Stimulated activated CD8-positive, alpha-beta memory T cell treated with anti-CD3 and anti-CD28 coated beads, Interleukin-7, amount 100 ng/mL, for 1 hour (primary cell): ENCODE data around the gene ZNF621.
A peak's percentile ranks its signal among the peaks of the same experiment; 100 is the strongest.
"Not testable (repeated sequence)": the region's sequence is repeated elsewhere in the genome, so short reads cannot be mapped to it uniquely, and the experiment has no call there.

ENCODE experiments used
- DNase-seq, 2 donors: peaks; one replicate each; pipeline ENCODE4 v3.0.0-alpha.2; 2020; ENCODE audit warnings: low read depth in 2 of 2

Gene ZNF621

GRCh38 chr3:40534283-40534682 lies 9.5 kb downstream of the ZNF621 start:
- DNase-seq: no peak

GRCh38 chr3:40546816-40547215 lies 22.1 kb downstream of the ZNF621 start:
- no peak for DNase-seq

GRCh38 chr3:40550167-40550566 lies 25.4 kb downstream of the ZNF621 start:
- DNase-seq: no peak

GRCh38 chr3:40557575-40558161 lies 32.9 kb downstream of the ZNF621 start:
- DNase-seq: no peak

GRCh38 chr3:40562482-40562881 lies 37.7 kb downstream of the ZNF621 start:
- DNase-seq: not testable (repeated sequence)

- DNase-seq: not testable (repeated sequence)
Observed at GRCh38 chr3:40565629-40566028, 40.9 kb downstream of the ZNF621 start.

- no peak for DNase-seq
Observed at GRCh38 chr3:40566694-40567093, 41.9 kb downstream of the ZNF621 start.

GRCh38 chr3:40572588-40572987 lies 47.8 kb downstream of the ZNF621 start:
- DNase-seq: no peak

GRCh38 chr3:40574050-40574449 lies 49.3 kb downstream of the ZNF621 start:
- DNase-seq: no peak

- DNase-seq: no peak
Observed at GRCh38 chr3:40574661-40575060, 49.9 kb downstream of the ZNF621 start.

GRCh38 chr3:40576396-40576795 lies 51.6 kb downstream of the ZNF621 start:
- DNase-seq: no peak

GRCh38 chr3:40580494-40581091 lies 55.8 kb downstream of the ZNF621 start:
- DNase-seq: peak; percentile 29 to 32

- no peak for DNase-seq
Observed at GRCh38 chr3:40581166-40581565, 56.4 kb downstream of the ZNF621 start.

- DNase-seq: no peak
Observed at GRCh38 chr3:40582401-40583027, 57.8 kb downstream of the ZNF621 start.

- DNase-seq: no peak
Observed at GRCh38 chr3:40583691-40584090, 58.9 kb downstream of the ZNF621 start.

GRCh38 chr3:40584625-40585189 lies 59.9 kb downstream of the ZNF621 start:
- peak; percentile 25 to 49 for DNase-seq

- no peak for DNase-seq
Observed at GRCh38 chr3:40585381-40586016, 60.7 kb downstream of the ZNF621 start.

GRCh38 chr3:40586901-40587300 lies 62.1 kb downstream of the ZNF621 start:
- no peak for DNase-seq

- no peak for DNase-seq
Observed at GRCh38 chr3:40588406-40588805, 63.6 kb downstream of the ZNF621 start.
